HG03039 (cell line): Measurements from ENCODE around the gene RPH3AL.

Source experiments
- ATAC-seq: cut with Tn5 transposase; IDR thresholded peaks from one replicate; pipeline ENCODE4 v1.9.1; 2021; ENCODE audit warnings: mild to moderate bottlenecking, moderate library complexity; ENCODE audit not compliant: unreplicated experiment

Gene RPH3AL

GRCh38 chr17:353838-354234 is 1.2 kb upstream of the RPH3AL start:
- ATAC-seq: no peak

DNA sequence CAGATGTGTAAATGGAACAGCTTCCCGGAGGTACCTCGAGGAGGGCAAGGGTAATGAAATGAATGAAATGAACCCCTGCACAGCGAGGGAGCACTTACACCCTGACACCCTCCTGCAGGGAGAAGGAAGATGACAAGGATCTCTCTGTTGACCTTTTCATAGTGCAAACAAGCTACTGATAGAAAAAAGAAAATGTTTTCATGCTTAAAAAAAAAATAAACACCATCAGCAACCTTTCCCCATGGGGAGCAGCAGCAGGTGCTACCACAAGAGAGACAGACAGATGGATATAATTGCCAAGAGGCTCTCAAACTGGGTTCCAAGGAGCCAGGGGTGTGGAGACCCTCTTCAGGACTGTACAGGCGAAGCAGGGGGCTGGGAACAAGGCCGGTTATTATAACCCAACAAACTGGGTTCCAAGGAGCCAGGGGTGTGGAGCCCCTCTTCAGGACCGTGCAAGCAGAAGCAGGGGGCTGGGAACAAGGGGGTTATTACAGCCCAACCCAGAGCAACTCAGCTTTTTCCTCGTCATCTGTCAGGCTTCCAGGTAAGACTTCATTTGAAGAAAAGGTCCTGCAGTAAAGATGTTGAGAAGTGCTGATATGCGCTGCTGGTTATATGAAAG is 718 bp upstream of the RPH3AL start:
- no peak for ATAC-seq

DNA sequence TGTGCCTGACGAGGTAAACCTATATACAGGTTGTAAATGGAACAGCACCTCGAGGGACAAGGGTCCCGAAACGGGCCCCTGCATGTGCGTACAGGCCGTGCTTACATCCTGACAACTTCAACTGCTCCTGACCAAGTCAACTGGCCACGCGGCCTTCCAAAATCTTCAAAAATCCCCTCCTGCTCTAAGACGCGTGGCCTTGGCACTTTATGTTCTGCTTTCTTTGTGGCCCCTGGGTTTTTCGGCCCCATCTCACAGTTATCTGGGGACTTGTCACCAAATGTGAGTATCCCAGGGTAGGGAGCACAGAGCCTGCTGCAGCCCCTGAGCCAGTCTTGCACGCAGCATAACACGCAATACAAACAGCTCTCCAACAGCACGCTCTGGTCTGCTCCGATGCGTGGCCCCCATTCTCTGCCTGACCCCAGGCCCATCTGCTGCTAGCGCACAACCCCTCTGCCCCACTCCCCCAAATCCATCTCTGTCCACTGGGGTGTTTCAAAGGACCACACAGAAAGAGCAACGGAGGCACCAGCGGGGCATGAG is 659 bp downstream of the RPH3AL start:
- no peak for ATAC-seq

DNA sequence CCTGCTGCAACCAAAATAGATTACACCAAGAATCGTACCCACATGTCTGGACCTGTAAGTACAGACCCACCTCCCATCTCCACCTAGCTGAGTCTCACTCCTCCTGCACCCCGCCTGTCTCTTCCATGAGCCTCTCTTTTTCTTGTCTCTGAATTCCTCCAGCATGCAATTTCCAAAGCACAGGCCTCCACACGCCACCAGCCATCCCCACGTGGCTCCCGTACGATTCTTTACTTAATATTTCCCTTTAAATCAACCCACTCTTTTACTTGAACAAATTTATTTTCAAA is 1.2 kb downstream of the RPH3AL start:
- ATAC-seq: no peak

DNA sequence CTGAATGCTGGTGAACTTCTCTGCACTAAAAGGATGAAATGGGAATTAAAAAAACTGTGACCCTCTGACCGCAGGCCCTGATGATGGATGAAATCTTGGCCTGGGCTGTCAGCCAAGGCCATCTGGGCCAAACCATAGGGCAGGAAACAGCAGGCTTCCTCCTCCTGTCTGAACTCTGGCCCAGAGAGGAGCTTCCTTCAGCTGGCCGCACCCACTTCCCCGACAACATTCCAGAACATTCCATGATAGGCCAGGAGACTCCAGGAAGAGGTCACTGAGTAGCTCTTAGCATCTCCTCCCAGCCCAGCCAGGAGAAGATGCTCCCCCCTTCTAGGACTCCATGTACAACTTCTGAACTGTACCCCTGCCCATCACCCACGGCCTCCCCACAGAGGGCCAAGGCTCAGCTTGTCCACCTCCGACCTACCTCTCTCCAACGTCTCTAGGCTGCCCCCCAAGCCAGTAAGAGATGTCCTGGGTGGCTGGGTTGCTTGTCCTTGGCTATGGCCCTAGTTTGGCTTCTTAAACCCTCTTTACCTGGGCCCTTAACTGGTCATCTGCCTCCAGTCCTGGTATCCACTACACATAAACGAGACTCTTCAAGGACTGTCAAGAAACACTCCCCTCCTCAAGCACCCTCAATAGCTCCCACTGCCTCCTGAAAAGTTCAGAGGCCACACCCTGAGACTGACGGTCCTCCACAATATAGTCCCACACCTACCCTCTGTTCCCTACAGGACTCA is 1.7 kb downstream of the RPH3AL start:
- no peak for ATAC-seq

GRCh38 chr17:349666-350065 is 2.9 kb downstream of the RPH3AL start:
- no peak for ATAC-seq

GRCh38 chr17:348692-349425 is 3.7 kb downstream of the RPH3AL start:
- ATAC-seq: no peak

- ATAC-seq: no peak
Measured at GRCh38 chr17:348012-348411, 4.6 kb downstream of the RPH3AL start.

- no peak for ATAC-seq
Measured at GRCh38 chr17:347309-347899, 5.2 kb downstream of the RPH3AL start.

DNA sequence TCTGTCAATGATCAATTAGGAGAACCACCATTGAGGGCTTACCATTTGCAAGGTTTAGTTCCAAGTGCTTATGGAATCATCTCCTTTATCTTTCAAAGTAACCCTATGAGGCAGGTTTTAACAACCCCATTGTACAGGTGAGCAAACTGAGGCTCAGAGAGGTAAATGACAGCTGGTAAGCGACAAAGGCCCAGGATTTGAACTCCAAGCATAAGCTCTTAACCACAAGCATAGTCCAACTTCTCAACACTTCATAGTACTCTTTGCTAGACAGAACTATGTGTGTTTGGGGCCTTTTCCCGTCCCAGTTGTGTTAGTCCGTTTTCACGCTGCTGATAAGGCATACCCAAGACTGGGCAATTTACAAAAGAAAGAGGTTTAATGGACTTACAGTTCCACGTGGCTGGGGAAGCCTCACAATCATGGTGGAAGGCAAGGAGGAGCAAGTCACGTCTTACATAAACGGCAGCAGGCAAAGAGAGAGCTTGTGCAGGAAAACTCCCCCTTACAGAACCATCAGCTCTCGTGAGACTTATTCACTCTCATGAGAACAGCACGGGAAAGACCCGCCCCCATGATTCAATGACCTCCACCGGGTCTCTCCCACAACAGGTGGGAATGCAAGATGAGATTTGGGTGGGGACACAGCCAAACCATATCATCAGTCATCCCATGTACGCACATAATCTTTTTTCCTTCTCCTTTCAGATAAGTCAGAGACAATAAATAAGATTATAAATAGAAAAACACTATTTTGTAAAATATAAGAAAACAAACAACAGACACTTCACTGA is 6.4 kb downstream of the RPH3AL start:
- no peak for ATAC-seq

GRCh38 chr17:345261-345660 is 7.3 kb downstream of the RPH3AL start:
- no peak for ATAC-seq

DNA sequence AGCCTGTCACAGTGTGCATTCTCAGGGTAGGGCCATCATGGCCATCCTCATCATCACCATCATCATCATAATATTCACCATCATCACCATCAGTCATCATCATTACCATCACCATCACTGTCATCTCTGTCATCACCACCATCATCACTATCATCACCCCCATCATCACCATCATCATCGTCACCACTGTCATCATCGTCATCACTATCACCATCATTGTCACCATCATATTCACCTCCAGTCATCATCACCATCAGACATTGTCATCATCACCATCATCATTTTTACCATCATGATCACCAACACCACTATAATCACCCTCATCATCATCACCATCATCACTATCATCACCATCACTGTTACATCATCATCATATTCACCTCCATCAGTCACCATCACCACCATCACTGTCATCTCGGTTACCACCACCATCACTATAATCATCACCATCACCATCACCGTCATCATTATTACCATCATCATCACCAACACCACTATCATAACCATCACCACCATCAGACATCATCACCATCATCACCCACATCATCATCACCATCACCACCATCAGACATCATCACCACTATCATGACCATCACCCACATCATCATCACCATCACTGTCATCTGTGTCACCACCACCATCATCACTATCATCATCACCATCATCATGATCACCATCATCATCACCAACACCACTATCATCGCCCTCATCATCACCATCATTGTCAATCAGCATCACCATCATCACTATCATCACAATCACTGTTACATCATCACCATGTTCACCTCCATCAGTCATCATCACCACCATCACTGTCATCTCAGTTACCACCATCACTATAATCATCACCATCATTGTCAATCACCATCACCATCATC is 8.5 kb downstream of the RPH3AL start:
- no peak for ATAC-seq

- ATAC-seq: no peak
Measured at GRCh38 chr17:343211-343610, 9.4 kb downstream of the RPH3AL start.

GRCh38 chr17:340074-340473 is 12.5 kb downstream of the RPH3AL start:
- no peak for ATAC-seq

DNA sequence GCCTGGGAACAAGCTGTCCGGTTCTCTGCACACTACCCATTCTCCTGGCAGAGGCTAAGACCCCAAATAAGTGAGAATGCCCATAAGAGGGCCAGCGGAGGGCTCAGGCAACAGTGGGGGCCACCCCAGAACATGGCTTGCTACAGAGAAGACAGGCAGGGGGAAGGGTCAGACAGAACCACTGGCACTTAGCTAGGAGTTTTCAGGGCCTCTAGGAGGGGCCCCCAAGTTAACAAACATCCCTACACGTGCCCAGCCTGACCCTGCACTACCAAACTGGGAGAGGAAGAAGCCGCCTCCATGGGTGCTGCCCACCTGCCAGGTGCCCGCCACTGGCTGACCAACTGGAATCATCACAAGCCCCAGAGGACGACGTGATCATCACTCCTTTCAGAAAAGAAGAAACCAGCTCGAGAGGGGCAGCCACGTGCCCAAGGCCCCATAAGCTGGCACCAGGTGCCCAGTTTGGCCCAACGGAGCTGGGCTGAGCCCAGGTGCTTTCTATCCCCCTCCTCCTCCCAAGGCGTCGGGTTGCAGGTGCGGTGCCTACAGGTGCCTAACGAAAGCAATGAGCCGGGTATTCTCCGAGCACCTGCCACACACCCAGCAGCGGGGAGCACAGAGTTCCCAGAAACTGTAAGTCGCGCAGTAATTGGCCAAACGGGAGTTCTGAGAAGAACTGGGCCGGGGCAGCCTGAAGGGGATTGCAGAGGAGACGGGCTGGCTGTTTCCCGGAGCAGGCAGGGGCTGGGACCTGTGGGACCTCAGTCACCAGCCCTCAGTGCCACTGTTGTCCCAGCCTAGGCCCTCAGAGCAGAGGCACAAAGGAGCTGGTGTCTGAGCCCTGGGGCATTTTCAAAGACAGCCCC is 13.2 kb downstream of the RPH3AL start:
- ATAC-seq: no peak

GRCh38 chr17:338442-339192 is 14.0 kb downstream of the RPH3AL start:
- ATAC-seq: no peak

- no peak for ATAC-seq
Measured at GRCh38 chr17:337866-338265, 14.7 kb downstream of the RPH3AL start.

DNA sequence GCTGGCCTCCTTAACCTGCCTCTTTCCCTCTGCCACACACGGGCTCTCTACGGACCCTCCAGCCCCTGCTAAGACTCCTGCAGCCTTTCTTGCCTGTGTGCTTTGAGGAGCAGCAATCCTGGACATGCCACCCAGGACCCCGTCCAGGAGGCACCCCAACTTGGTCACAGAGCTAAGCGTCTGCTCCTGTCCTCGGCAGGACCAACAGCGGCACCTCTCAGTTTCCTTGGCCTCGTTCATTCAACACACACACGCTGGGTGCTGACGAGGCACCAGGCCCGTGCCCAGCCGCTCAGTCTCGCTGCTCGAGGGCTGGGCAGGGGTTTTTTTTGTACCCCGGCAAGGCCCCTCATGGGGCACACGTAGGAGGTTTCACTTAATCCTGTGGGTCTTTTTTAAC is 15.2 kb downstream of the RPH3AL start:
- ATAC-seq: no peak
